AG10803 (cell line): ENCODE results near the gene PTGES2.

Source experiments
- DNase-seq: peaks from one replicate; pipeline ENCODE4 v3.0.0; 2010; ENCODE audit warnings: low read depth
- H3K4me3 ChIP-seq: 2 replicates; pipeline ENCODE4 v1.5.1; 2011; ENCODE audit warnings: mild to moderate bottlenecking, low read length, control low read depth
- CTCF ChIP-seq: conservative IDR thresholded peaks from 2 replicates; pipeline ENCODE4 v1.5.1; 2011; ENCODE audit warnings: mild to moderate bottlenecking, low read length, control low read depth, inconsistent platforms

The PTGES2 gene

DNA sequence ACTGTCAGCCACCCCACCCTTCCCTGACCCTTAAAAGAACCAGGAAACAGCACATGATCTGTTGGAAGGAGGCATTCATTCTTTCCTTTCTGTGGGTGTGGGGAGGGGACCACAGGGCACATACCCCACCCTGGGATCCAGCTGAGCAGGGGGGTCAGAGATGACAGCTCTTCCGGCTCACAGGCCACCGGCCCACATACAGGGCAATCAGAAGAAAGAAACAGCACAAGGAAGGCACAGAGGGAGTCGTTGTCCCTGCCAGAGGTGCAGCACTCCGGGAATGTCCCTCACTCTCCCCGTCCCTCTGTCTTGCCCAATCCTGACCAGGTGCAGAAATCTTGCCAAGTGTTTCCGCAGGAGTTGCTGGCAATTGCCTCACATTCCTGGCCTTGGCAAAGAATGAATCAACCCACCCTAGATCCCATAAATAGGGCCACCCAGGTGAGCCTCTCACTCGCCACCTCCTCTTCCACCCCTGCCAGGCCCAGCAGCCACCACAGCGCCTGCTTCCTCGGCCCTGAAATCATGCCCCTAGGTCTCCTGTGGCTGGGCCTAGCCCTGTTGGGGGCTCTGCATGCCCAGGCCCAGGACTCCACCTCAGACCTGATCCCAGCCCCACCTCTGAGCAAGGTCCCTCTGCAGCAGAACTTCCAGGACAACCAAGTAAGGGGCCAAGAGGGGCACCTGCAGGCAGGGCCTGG, 21.6 kb upstream of the PTGES2 start, which contains the start of gene LCN2:
Gene LCN2 (plus strand): TSS at position 453 of the 701 bp plus-strand sequence. CDS start 73 bp downstream, at position 526.
- DNase-seq = no peak
- H3K4me3 ChIP-seq = no peak within 1 kb of the TSS
- no peak for TF ChIP-seq CTCF

DNA sequence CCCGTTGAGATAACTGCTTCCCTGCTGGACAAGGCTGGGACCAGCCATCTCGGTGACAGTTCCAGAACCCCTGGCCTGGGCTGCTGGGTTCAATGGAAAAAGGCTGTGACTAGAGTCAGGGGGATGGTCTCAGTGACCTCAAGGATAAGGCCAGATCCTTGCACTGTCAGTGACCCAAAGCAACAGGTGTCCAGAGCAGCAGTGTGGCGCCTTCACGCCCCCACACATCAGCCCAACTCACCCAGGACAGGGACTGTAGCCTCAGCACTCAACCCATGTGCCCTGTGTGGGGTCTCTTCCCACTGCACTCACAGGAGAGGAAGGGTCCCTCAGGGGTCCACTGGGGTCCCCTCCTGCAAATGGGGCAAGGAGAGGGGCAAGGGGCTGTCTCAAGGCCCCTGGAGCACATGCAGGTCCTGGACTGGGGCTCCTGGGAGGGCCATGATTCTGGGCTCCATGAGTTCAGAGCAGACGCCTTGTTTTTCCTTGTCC, 21.0 kb upstream of the PTGES2 start:
- DNase-seq = no peak
- no peak for TF ChIP-seq CTCF
- no peak overlapping the region for H3K4me3 ChIP-seq

- H3K4me3 ChIP-seq = no peak overlapping the region
- no peak for DNase-seq
- no peak for TF ChIP-seq CTCF
These were observed 19.1 kb upstream of the PTGES2 start for GRCh38 chr9:128146591-128147120.

- H3K4me3 ChIP-seq = no peak overlapping the region
- DNase-seq = no peak
- no peak for TF ChIP-seq CTCF
These were observed 18.4 kb upstream of the PTGES2 start for GRCh38 chr9:128145951-128146351.

DNA sequence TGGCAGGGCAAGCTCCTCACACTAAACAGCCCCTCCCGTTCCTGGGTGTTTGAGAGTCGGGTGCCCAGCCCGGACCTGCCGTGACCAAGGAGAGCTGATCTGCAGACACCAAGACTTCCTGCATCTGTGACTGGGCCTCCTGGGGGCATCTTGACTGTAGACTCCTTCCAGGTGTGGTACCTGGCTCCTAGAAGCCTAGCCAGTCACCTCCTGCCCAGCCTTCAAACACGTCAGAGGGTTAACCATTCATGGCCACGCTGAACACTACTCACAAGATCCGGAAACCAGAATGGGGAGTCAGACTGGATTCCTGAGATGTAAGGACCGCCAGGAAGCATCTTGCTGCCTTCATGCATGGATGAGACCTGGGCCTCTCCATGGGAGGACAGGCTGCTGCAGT, 18.0 kb upstream of the PTGES2 start:
- no peak overlapping the region for H3K4me3 ChIP-seq
- no peak for DNase-seq
- TF ChIP-seq CTCF = no peak

DNA sequence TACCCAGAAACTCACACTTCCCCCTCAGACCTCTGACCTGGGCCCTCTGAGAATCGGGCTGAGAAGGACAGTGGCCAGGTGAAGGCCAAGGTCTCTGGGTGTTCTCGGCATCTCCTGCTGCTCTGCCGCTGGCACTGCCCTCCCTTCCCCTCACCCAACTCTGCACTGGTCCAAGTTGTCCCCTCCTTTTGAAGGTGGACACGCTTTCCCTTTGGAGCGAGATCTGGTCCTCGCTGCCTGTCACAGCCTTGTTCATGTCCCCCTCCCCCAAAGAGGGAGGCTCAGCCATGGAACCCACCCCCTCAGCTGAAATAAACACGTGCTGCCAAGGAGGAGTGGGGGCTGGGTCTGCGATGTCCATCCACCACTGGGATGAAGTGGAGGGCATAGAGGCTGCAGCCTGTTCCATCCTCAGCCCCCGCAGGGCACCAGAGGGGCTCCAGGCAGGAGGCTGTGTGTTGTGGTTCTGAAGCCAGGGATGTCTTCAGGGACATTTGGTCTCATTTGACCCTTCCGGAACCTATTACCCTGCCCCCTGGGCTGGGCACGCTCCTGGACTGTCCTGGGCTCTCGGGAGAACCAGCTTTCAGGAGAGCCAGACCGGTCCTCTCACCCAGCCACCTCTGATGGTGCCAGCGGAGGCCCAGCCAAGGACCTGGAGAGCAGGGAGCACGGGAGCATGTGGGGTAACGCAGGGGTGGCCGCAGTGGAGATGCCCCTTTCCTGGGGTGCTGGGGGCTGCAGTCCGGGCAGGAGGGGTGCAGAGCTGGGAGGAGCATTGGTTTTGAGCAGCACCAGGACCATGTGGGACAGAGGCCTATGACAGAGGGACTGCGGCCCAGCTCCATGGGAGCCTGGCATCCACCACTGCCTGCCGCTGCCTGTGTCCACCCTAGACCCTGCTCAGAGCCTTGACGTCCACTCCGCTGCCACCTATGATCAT, 17.0 kb upstream of the PTGES2 start:
- DNase-seq = no peak
- no peak overlapping the region for H3K4me3 ChIP-seq
- TF ChIP-seq CTCF = no peak
